Fibroblast of lung (primary cell): ENCODE data around the gene CTLA4. TPM values are rescaled to one million over a fixed set of nuclear protein-coding genes. Genes with fewer than 3 reads are reported as not detected.

ENCODE experiments used
- DNase-seq, 2 donors: peaks; one replicate each; pipeline versions ENCODE4 v3.0.0 to v3.0.0-alpha.2; 2010; ENCODE audit warnings: low read depth in 2 of 2
- H2AFZ ChIP-seq: 2 replicates; pipeline ENCODE4 v1.5.1; 2012; ENCODE audit warnings: low read length, control low read depth, inconsistent platforms
- H3K27ac ChIP-seq: 2 replicates; pipeline ENCODE4 v1.5.1; 2011; ENCODE audit warnings: low read length, control low read depth; ENCODE audit not compliant: insufficient read depth
- H3K27me3 ChIP-seq: 2 replicates; pipeline ENCODE4 v1.5.1; 2011; ENCODE audit warnings: mild to moderate bottlenecking, low read length; ENCODE audit not compliant: control insufficient read depth, insufficient read depth
- H3K36me3 ChIP-seq: 2 replicates; pipeline ENCODE4 v1.5.1; 2011; ENCODE audit warnings: low read length; ENCODE audit not compliant: control insufficient read depth, insufficient read depth
- H3K4me1 ChIP-seq: 2 replicates; pipeline ENCODE4 v1.5.1; 2011; ENCODE audit warnings: low read length; ENCODE audit not compliant: control insufficient read depth, insufficient read depth; ENCODE audit errors: extremely low read depth
- H3K4me2 ChIP-seq: 2 replicates; pipeline ENCODE4 v1.5.1; 2011; ENCODE audit warnings: low read length, control low read depth; ENCODE audit not compliant: insufficient read depth; ENCODE audit errors: extremely low read depth
- H3K4me3 ChIP-seq, 4 experiments: fragments of 200-600 bp in 1 of 4; sonication (generic) in 1 of 4; replicated peaks in 1 of 4; 2 replicates each; pipeline ENCODE4 v1.5.1; 2011 to 2016; ENCODE audit warnings: low read length in 4 of 4, low read depth in 3 of 4, mild to moderate bottlenecking in 3 of 4, control low read depth in 2 of 4, inconsistent platforms in 1 of 4, mixed read lengths in 1 of 4; ENCODE audit not compliant: insufficient read depth in 1 of 4; ENCODE audit errors: control extremely low read depth in 1 of 4
- H3K79me2 ChIP-seq: 2 replicates; pipeline ENCODE4 v1.5.1; 2012; ENCODE audit warnings: mild to moderate bottlenecking, low read length, inconsistent platforms; ENCODE audit not compliant: control insufficient read depth, insufficient read depth
- H3K9ac ChIP-seq: 2 replicates; pipeline ENCODE4 v1.5.1; 2011; ENCODE audit warnings: mild to moderate bottlenecking, low read length, control low read depth; ENCODE audit not compliant: insufficient read depth
- H3K9me3 ChIP-seq: 2 replicates; pipeline ENCODE4 v1.5.1; 2012; ENCODE audit warnings: low read depth, low read length; ENCODE audit not compliant: control insufficient read depth, insufficient read depth
- H4K20me1 ChIP-seq: 2 replicates; pipeline ENCODE4 v1.5.1; 2011; ENCODE audit warnings: low read length; ENCODE audit not compliant: control insufficient read depth, insufficient read depth; ENCODE audit errors: extremely low read depth
- CTCF ChIP-seq, 2 donors: IDR thresholded peaks in 1 of 2; conservative IDR thresholded peaks in 1 of 2; 1 replicate in 1 of 2; 2 replicates in 1 of 2; pipeline ENCODE4 v1.5.1; 2011 to 2012; ENCODE audit warnings: low read length in 2 of 2, control low read depth in 1 of 2, inconsistent platforms in 1 of 2, low read depth in 1 of 2, mild to moderate bottlenecking in 1 of 2
- EZH2 ChIP-seq: IDR thresholded peaks from 2 replicates; pipeline ENCODE4 v1.5.1; 2012; ENCODE audit warnings: low read length, control low read depth, mild to moderate bottlenecking; ENCODE audit errors: missing control alignments
- polyA plus RNA-seq, 2 donors: library from polyadenylated mRNA; depleted of rRNA in 1 of 2; stranded (reverse) in 1 of 2; unstranded in 1 of 2; fragments of >200 nt; gene quantifications; 2 replicates each; pipeline ENCODE4 v1.2.1, GENCODE V29; 2011 to 2012; ENCODE audit warnings: missing spikeins in 1 of 2
- total RNA-seq: library from RNA; depleted of rRNA; stranded (reverse); fragments of >200 nt; gene quantifications from 2 replicates; pipeline ENCODE4 v1.2.1, GENCODE V29; 2014

CTLA4 gene
- total and polyA plus RNA-seq, 2 donors (not counting 1 experiment from before 2014, with no cell fraction given): not detected

DNA sequence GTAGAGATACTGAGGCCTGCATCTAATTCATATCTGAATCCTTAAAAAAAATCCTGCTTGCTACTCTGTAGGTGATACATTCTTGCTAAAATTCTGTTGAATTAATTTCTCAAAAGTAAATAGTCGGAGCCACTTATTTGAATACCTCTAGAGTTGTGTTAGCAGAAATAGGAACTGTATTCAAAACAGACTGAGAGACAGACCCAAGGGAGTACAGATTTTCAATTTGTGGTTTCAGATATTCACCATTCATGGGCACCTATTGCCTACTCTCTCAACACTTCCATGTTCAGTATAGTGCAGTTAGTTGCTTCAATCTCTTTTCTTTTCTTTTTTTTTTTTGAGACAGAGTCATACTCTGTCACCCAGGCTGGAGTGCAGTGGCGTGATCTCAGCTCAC, 46.6 kb upstream of the CTLA4 start:
- H3K9ac ChIP-seq: no peak overlapping the region
- DNase-seq: no peak
- peaks cover 7% of the 10 kb centered on the region for H3K27me3 ChIP-seq
- no peaks in the 10 kb centered on the region for H3K79me2 ChIP-seq
- H3K9me3 ChIP-seq: no peaks in the 10 kb centered on the region
- no peak overlapping the region for H3K27ac ChIP-seq
- H3K4me2 ChIP-seq: no peak overlapping the region
- H2AFZ ChIP-seq: no peak overlapping the region
- H4K20me1 ChIP-seq: no peaks in the 10 kb centered on the region
- no peak overlapping the region for H3K4me3 ChIP-seq
- no peak for TF ChIP-seq CTCF (conservative IDR thresholded peaks at IDR 0.05 in 1 of 2, IDR thresholded peaks at IDR 0.05 in 1 of 2; ENCODE audit: low read depth in 1 of 2, low read length in 2 of 2)
- no peak for TF ChIP-seq EZH2
- no peaks in the 10 kb centered on the region for H3K4me1 ChIP-seq
- H3K36me3 ChIP-seq: no peaks in the 10 kb centered on the region

GRCh38 chr2:203822240-203822639, 45.3 kb upstream of the CTLA4 start:
- no peaks in the 10 kb centered on the region for H3K4me1 ChIP-seq
- no peak overlapping the region for H3K9ac ChIP-seq
- no peak overlapping the region for H2AFZ ChIP-seq
- DNase-seq: no peak
- H3K4me2 ChIP-seq: no peak overlapping the region
- H3K79me2 ChIP-seq: no peaks in the 10 kb centered on the region
- TF ChIP-seq CTCF (conservative IDR thresholded peaks at IDR 0.05 in 1 of 2, IDR thresholded peaks at IDR 0.05 in 1 of 2; ENCODE audit: low read depth in 1 of 2, low read length in 2 of 2) (no peak), EZH2 (no peak)
- no peak overlapping the region for H3K27ac ChIP-seq
- H3K36me3 ChIP-seq: no peaks in the 10 kb centered on the region
- no peaks in the 10 kb centered on the region for H3K9me3 ChIP-seq
- no peak overlapping the region for H3K4me3 ChIP-seq
- no peaks in the 10 kb centered on the region for H4K20me1 ChIP-seq
- peaks cover 7% of the 10 kb centered on the region for H3K27me3 ChIP-seq

DNA sequence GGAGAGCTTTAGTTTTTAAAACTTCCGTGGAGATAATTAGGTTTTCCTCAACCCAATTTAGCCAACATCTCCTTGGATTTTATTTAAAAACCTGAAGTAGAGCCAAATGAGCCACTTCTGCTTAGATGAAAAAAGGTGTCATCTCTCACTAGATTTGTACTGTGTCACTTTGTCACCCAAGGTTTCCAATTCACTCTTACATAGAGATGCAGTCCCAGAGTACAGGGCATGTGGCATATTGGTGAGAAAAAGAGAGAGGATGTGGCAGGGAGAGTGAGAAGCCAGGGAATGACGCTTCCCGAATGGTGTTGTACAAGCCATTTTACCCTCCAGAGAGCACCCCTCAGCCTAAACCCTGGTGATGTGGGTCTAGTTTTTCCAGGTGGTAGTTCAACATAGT, 44.4 kb upstream of the CTLA4 start:
- TF ChIP-seq CTCF (conservative IDR thresholded peaks at IDR 0.05 in 1 of 2, IDR thresholded peaks at IDR 0.05 in 1 of 2; ENCODE audit: low read depth in 1 of 2, low read length in 2 of 2): no peak
- no peak for TF ChIP-seq EZH2
- Histone ChIP-seq H3K9me3 (no peaks in the 10 kb centered on the region), H3K36me3 (no peaks in the 10 kb centered on the region), H3K27me3 (peaks cover 7% of the 10 kb centered on the region), H3K27ac (no peak overlapping the region), H3K4me3 (no peak overlapping the region), H2AFZ (no peak overlapping the region), H3K4me1 (no peaks in the 10 kb centered on the region), H3K79me2 (no peaks in the 10 kb centered on the region), H3K4me2 (no peak overlapping the region), H3K9ac (no peak overlapping the region), H4K20me1 (no peaks in the 10 kb centered on the region)
- DNase-seq: no peak
